ENCODE measurements around the gene KLHL30.

KLHL30 gene

DNA sequence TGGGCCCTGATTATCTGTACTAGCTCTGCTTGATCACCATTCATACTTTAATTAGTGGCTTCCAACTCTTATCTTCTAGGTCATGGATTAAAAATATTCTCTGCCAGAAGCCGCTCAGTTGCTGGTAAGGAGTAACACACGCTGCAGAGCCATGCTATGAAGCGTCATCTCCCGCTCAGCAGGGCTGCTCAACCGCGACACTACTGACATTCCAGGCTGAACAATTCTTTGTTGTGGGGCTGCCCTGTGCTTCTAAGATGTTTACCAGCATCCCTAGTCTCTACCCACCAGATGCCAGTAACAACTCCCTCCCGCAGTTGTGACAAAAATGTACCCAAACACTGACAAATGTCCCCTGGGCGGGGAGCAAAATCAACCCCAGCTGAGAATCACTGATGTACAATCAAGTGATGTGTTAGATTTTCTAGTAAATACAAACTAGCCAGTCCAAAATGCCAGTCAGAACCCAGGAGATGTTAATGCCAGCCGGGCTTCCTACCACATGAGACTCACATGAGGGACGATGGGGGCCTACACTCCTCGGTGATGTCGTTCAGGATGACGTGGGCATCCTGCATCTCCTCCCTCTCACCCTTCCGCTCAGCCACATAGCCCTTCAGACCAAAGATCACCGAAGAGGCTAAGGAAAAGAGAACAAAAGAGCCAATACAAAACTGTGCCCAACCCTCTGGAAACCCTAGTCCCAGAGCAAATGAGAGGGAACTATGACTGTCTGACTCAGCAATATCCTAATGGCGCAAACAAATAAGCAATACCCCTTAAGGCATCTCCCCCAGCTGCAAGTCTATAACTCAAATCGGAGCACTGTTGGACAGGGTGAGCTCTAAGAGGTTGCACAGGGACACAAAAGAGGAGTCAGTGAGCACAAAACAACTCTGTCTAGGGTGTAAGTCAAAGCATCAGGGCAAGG lies 49.4 kb downstream of the KLHL30 start:
- no peak for DNase-seq (ENCODE audit: low spot score)

DNA sequence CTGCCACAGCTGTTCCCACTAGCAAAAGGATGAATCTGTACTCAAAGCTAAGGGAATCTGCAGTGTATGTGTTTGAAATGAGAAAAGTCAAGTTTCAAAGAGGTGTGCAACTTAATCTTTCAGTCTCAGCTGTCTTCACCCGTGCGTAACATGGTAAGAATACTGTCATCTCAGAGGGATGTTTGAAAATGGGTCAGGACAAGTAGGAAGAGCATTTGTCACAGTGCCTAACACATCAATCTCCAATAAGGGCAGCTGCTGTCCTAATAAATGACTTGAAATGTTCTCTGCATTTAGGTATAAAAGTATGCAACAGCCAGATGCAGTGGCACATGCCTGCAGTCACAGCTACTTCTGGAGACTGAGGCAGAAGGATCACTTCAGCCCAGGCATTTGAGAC lies 52.0 kb downstream of the KLHL30 start:
- no peak for DNase-seq (ENCODE audit: low spot score)
